ENCODE results near the gene HCK.

HCK gene

GRCh38 chr20:32132911-32133549 lies 81.0 kb downstream of the HCK start:
- DNase-seq: no peak

GRCh38 chr20:32134026-32134425 lies 82.0 kb downstream of the HCK start:
- DNase-seq: no peak

GRCh38 chr20:32135983-32136515 lies 84.0 kb downstream of the HCK start:
- no peak for DNase-seq

- DNase-seq: no peak
Measured at GRCh38 chr20:32138921-32139320, 86.9 kb downstream of the HCK start.

GRCh38 chr20:32139947-32140346 lies 87.9 kb downstream of the HCK start:
- DNase-seq: no peak

GRCh38 chr20:32140603-32141002 lies 88.6 kb downstream of the HCK start:
- no peak for DNase-seq

GRCh38 chr20:32141465-32141980 lies 89.5 kb downstream of the HCK start:
- no peak for DNase-seq

- DNase-seq: no peak
Measured at GRCh38 chr20:32142088-32142487, 90.0 kb downstream of the HCK start.

- DNase-seq: no peak
Measured at GRCh38 chr20:32142991-32143390, 90.9 kb downstream of the HCK start.

GRCh38 chr20:32144898-32145662 lies 93.0 kb downstream of the HCK start:
- DNase-seq: no peak

- DNase-seq: no peak
Measured at GRCh38 chr20:32149566-32150170, 97.6 kb downstream of the HCK start.

- no peak for DNase-seq
Measured at GRCh38 chr20:32150291-32150848, 98.3 kb downstream of the HCK start.

Measured in SHP77 treated with DMSO at 0.1 percent for 48 hours (cell line).